Glomerular visceral epithelial cell (primary cell): ENCODE data around the gene DCTD.

ENCODE experiments used
- DNase-seq: peaks from one replicate; pipeline ENCODE4 v3.0.0-alpha.2; 2016; ENCODE audit errors: extremely low spot score

DCTD gene

GRCh38 chr4:182840108-182840507, 77.1 kb downstream of the DCTD start:
- no peak for DNase-seq
